Measurements from ENCODE around the gene CABLES1.

CABLES1 gene

GRCh38 chr18:23127090-23127489, 8.2 kb upstream of the CABLES1 start:
- no peak for TF ChIP-seq CTCF (conservative IDR thresholded peaks at IDR 0.05; ENCODE audit: low read length)
- no peak overlapping the region for H3K4me3 ChIP-seq (ENCODE audit: low read length)
- no peak for DNase-seq (ENCODE audit: low read depth)

- no peak overlapping the region for H3K4me3 ChIP-seq (ENCODE audit: low read length)
- TF ChIP-seq CTCF (conservative IDR thresholded peaks at IDR 0.05; ENCODE audit: low read length): no peak
- DNase-seq (ENCODE audit: low read depth): no peak
These were observed 5.8 kb upstream of the CABLES1 start for GRCh38 chr18:23129355-23130002.

GRCh38 chr18:23131693-23132319, 3.5 kb upstream of the CABLES1 start:
- peak; percentile 87 for TF ChIP-seq CTCF (conservative IDR thresholded peaks at IDR 0.05; ENCODE audit: low read length)
- H3K4me3 ChIP-seq (ENCODE audit: low read length): no peak overlapping the region
- DNase-seq (ENCODE audit: low read depth): peak; percentile 87

- no peak for TF ChIP-seq CTCF (conservative IDR thresholded peaks at IDR 0.05; ENCODE audit: low read length)
- DNase-seq (ENCODE audit: low read depth): no peak
- peak overlapping the region; percentile 69 for H3K4me3 ChIP-seq (ENCODE audit: low read length)
These were observed 1.2 kb upstream of the CABLES1 start for GRCh38 chr18:23133860-23134779.

GRCh38 chr18:23135550-23136325, 453 bp downstream of the CABLES1 start:
- peak overlapping the region; percentile 77 for H3K4me3 ChIP-seq (ENCODE audit: low read length)
- no peak for DNase-seq (ENCODE audit: low read depth)

More at GRCh38 chr18:23135550-23136325, 453 bp downstream of the CABLES1 start:
- no peak for TF ChIP-seq CTCF (conservative IDR thresholded peaks at IDR 0.05; ENCODE audit: low read length)
